Measurements from ENCODE around the gene OSM. TPM values are rescaled to one million over a fixed set of nuclear protein-coding genes. Genes with fewer than 3 reads are reported as not detected.
A peak's percentile ranks its signal among the peaks of the same experiment; 100 is the strongest.

OSM gene
- total RNA-seq, 3 donors from 2014 or later: 1.3 to 2.5 (median 1.3) TPM

DNA sequence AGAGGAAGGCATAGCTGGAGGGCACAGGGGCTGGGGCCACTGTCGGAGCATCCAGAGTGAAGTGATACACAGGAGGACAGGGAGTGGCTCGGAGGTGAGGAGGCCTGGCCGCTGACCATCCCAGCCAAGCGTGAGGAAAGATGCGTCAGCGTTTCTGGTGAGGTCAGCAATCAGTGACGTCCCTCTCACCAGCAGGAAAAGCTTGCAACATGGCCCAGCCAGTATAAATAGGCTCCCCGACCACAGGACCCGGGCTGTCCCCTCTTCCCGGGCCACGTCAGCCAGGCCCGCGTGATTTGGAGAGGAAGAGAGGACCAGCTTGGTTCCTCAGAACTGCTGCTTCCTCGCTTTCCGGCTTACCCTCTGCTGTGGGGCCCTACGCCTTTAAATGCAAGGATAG is 4.2 kb upstream of the OSM start:
- Histone ChIP-seq H3K27me3 (no peaks in the 10 kb centered on the region), H3K27ac (no peak overlapping the region), H3K9me3 (no peaks in the 10 kb centered on the region), H3K4me1 (no peaks in the 10 kb centered on the region), H3K4me3 (no peak overlapping the region), H3K36me3 (no peaks in the 10 kb centered on the region)
- peak in 1 of 2 donors; percentile 43 for DNase-seq (ENCODE audit: low spot score in 2 of 2)
- TF ChIP-seq POLR2A (IDR thresholded peaks at IDR 0.05) (no peak), POLR2AphosphoS5 (IDR thresholded peaks at IDR 0.05) (peak in 1 of 3 donors; percentile 44)
- intact Hi-C loops (cut with DNase I; ENCODE audit: low total_unique reads): no loop called here

DNA sequence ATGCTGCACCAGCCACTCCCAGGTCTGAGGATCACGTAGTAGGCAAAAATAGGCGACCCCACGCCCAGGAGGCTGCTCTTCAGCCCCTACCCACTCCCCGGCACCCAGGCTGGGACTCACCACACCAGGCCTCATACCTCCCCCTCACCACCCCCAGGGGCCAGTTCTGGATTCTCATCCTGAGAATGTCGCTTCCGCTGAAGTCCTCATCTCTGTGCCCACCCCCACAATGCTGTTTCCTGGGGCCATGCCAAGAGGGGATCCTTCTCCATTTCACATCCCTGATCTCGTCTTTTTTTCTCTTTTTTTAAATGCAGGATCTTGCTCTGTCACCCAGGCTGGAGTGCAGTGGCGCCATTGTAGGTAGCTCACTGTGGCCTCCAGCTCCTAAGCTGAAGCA is 1.7 kb upstream of the OSM start:
- TF ChIP-seq POLR2AphosphoS5 (IDR thresholded peaks at IDR 0.05): no peak
- TF ChIP-seq, protein P1, sequence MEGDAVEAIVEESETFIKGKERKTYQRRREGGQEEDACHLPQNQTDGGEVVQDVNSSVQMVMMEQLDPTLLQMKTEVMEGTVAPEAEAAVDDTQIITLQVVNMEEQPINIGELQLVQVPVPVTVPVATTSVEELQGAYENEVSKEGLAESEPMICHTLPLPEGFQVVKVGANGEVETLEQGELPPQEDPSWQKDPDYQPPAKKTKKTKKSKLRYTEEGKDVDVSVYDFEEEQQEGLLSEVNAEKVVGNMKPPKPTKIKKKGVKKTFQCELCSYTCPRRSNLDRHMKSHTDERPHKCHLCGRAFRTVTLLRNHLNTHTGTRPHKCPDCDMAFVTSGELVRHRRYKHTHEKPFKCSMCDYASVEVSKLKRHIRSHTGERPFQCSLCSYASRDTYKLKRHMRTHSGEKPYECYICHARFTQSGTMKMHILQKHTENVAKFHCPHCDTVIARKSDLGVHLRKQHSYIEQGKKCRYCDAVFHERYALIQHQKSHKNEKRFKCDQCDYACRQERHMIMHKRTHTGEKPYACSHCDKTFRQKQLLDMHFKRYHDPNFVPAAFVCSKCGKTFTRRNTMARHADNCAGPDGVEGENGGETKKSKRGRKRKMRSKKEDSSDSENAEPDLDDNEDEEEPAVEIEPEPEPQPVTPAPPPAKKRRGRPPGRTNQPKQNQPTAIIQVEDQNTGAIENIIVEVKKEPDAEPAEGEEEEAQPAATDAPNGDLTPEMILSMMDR (IDR thresholded peaks at IDR 0.05): no peak
- no peak for TF ChIP-seq POLR2A (IDR thresholded peaks at IDR 0.05)
- intact Hi-C loops (cut with DNase I; ENCODE audit: low total_unique reads): no loop called here
- Histone ChIP-seq H3K27ac (no peak overlapping the region), H3K36me3 (no peaks in the 10 kb centered on the region), H3K9me3 (no peaks in the 10 kb centered on the region), H3K27me3 (no peaks in the 10 kb centered on the region), H3K4me3 (no peak overlapping the region), H3K4me1 (no peaks in the 10 kb centered on the region)
- no peak for DNase-seq (ENCODE audit: low spot score in 2 of 2)

DNA sequence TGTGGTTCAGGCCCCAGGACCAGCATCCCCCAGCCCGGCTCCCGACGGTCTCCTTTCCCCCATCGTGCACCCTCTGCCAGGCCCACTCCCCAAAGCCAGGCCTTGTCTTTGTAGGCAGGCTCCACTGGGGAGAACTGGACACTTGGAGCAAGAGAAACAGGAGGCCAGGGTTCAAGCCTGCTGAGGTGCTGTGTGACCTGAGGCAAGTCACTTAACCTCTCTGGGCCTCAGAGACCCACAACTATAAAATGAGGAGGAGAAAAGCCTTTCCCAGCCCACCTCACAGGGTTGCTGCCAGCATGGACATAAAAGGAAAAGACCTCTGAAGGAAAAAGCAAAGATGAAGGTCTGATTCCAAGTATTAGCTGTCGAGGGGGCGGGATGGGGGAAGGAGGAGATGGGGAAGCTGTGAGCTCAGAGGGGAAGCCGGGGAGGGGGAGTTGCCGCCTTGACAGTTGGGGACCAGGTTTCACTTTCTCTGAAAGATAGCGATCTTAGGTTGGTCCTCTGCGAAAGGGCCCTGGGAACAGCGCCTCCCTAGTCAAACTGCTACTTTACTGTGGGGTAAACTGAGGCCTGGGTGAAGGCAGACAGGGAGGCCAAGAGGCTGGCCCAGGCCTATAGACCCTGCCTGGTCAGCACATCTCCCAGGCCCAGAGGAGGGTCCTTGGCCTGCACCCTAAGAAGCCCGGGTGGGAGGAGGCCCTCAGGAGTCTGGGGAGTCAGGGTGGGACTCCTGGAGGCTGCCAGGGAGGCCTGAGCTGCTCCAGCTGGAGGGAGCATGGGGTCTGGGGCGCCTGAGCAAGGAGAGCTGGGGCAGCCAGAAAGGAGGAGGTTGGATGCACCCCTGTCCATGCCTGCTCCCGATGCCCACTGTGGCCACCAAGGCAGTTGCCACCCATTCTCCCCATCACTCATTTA is 991 bp upstream of the OSM start:
- TF ChIP-seq, protein P1 (IDR thresholded peaks at IDR 0.05): no peak
- TF ChIP-seq POLR2A (IDR thresholded peaks at IDR 0.05): no peak
- no peak for TF ChIP-seq POLR2AphosphoS5 (IDR thresholded peaks at IDR 0.05)
- Histone ChIP-seq H3K36me3 (no peaks in the 10 kb centered on the region), H3K4me3 (peak overlapping the region in 1 of 3 donors; percentile 48), H3K9me3 (no peaks in the 10 kb centered on the region), H3K4me1 (no peaks in the 10 kb centered on the region), H3K27me3 (no peaks in the 10 kb centered on the region), H3K27ac (peak overlapping the region in 1 of 2 donors; percentile 69)
- DNase-seq (ENCODE audit: low spot score in 2 of 2): no peak
- intact Hi-C loops (cut with DNase I; ENCODE audit: low total_unique reads): no loop called here

DNA sequence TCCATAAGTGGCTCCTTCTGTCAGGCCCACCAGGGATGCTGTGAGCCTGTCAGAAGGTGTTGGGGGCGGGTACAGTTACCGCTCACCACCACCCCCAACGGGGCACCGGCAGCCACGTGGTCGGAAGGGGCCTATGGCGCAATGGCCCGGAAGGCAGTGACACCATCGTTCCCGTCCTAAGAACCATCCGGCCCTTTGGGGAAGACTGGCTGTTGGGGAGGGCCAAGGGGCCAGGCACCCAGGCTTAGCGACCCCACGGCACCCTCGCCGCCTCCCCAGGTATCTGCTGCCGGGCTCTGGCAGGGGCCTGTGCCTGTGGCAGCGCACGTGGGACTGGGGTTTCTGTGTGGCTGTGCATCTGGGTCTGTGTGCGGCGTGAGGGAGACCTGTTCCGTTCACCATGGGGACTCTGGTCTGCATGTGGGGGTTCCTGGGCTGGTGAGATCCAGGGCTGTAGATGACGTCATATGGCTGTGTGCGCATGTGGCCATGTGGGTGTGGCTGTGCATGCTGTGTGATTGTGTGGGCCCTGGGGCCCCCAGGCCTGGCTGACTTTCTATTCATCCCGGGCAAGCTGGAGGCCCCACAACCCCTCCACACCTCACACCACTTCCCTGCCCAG is 717 bp downstream of the OSM start:
- H3K4me3 ChIP-seq: peak overlapping the region; percentile 33 to 48 (median 35)
- H3K9me3 ChIP-seq: no peaks in the 10 kb centered on the region
- no peak for TF ChIP-seq POLR2A (IDR thresholded peaks at IDR 0.05)
- TF ChIP-seq POLR2AphosphoS5 (IDR thresholded peaks at IDR 0.05): peak in 1 of 3 donors; percentile 13
- no peaks in the 10 kb centered on the region for H3K36me3 ChIP-seq
- intact Hi-C loops (cut with DNase I; ENCODE audit: low total_unique reads): no loop called here
- H3K27ac ChIP-seq: peak overlapping the region in 1 of 2 donors; percentile 69
- H3K4me1 ChIP-seq: no peaks in the 10 kb centered on the region
- no peaks in the 10 kb centered on the region for H3K27me3 ChIP-seq
- no peak for DNase-seq (ENCODE audit: low spot score in 2 of 2)

DNA sequence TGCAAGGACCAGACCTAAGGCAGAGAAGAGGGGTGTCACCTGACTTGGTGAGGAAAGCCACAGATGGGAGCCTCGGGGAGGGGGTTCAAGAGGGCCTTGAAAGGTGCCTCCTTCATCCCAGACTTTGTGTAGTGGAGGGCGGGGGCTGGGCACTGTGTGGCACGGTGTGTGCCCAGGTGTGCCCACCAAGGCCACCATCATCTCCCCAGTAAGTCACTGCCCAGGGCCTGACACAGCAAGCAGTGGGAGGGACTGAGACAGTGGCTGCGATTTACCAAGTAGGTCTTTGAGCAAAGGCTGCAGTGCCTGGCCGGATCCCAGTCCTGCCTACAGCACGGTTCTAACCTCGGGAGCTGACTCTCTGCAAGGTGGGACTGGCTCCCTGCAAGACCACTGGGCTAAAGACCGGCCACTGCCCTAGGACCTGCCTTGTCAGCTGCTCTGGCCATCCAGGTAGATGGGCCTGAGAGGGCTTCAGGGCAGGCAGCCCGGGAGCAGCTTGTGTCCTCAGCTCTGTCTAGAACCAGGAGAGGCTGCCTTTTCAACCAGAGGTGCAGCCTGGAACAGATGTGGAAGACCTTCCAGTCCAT is 1.4 kb downstream of the OSM start:
- DNase-seq (ENCODE audit: low spot score in 2 of 2): no peak
- Histone ChIP-seq H3K27me3 (no peaks in the 10 kb centered on the region), H3K27ac (no peak overlapping the region), H3K4me3 (peak overlapping the region in 1 of 3 donors; percentile 48), H3K36me3 (no peaks in the 10 kb centered on the region), H3K9me3 (no peaks in the 10 kb centered on the region), H3K4me1 (no peaks in the 10 kb centered on the region)
- TF ChIP-seq POLR2AphosphoS5 (IDR thresholded peaks at IDR 0.05): no peak
- TF ChIP-seq POLR2A (IDR thresholded peaks at IDR 0.05): no peak
- TF ChIP-seq, protein P1 (IDR thresholded peaks at IDR 0.05): no peak
- intact Hi-C loops (cut with DNase I; ENCODE audit: low total_unique reads): no loop called here
